Left lung (tissue), 10 donors: ENCODE results near the gene SAMHD1. TPM values are rescaled to one million over a fixed set of nuclear protein-coding genes. Genes with fewer than 3 reads are reported as not detected.
A peak's percentile ranks its signal among the peaks of the same experiment; 100 is the strongest.
"Not testable (repeated sequence)": the region's sequence is repeated elsewhere in the genome, so short reads cannot be mapped to it uniquely, and the experiment has no call there.

Experiments
- ATAC-seq: fragments of 200-7000 bp; cut with Tn5 transposase; one replicate; pipeline ENCODE4 v1.9.1; 2020; ENCODE audit warnings: moderate library complexity
- DNase-seq, 4 donors: peaks; one replicate each; pipeline ENCODE4 v3.0.0-alpha.2; 2013 to 2020
- H3K27ac ChIP-seq, 2 donors: fragments of 200-600 bp; sonication (generic) in 1 of 2; one replicate each; pipeline versions ENCODE4 v1.5.0 to v1.8.0; 2020 to 2021
- H3K27me3 ChIP-seq, 2 donors: fragments of 200-600 bp; sonication (generic) in 1 of 2; one replicate each; pipeline versions ENCODE4 v1.5.0 to v1.8.0; 2020 to 2021
- H3K36me3 ChIP-seq, 2 donors: fragments of 200-600 bp; sonication (generic) in 1 of 2; one replicate each; pipeline versions ENCODE4 v1.5.0 to v1.8.0; 2020 to 2021
- H3K4me1 ChIP-seq, 2 donors: fragments of 200-600 bp; one replicate each; pipeline ENCODE4 v1.8.0; 2021
- H3K4me3 ChIP-seq, 2 donors: fragments of 200-600 bp; sonication (generic) in 1 of 2; one replicate each; pipeline versions ENCODE4 v1.5.0 to v1.8.0; 2020 to 2021; ENCODE audit warnings: mild to moderate bottlenecking in 1 of 2
- H3K9me3 ChIP-seq, 2 donors: fragments of 200-600 bp; sonication (generic) in 1 of 2; one replicate each; pipeline versions ENCODE4 v1.5.0 to v1.8.0; 2020 to 2021
- CTCF ChIP-seq, 2 donors: fragments of 200-600 bp; sonication (generic) in 1 of 2; IDR thresholded peaks; one replicate each; pipeline versions ENCODE4 v1.5.0 to v1.8.0; 2021; ENCODE audit warnings: antibody characterized with exemption in 2 of 2
- intact Hi-C, 2 donors: fragments of 100-400 bp; cut with DNase I; formaldehyde crosslinking; loops; one replicate each; pipeline versions ENCODE4 v1.11.2 to v1.14.2; 2022
- polyA plus RNA-seq, 6 donors: library from polyadenylated mRNA; unstranded; fragments of 120-200 nt; gene quantifications; one replicate each; pipeline ENCODE4 v1.2.1, GENCODE V29; 2013; ENCODE audit not compliant: insufficient read length in 6 of 6
- total RNA-seq, 2 donors: library from RNA; stranded (reverse); fragmentation: NEBNext Ultra II Directional; extraction: Animal tissue kit (Norgen Biotek cat#: 25700); gene quantifications; one replicate each; pipeline ENCODE4 v1.2.1, GENCODE V29; 2021
- donor health status: DM: no; HTN: yes; CAD: no.
- donor health status: DM: no; HTN: no; CAD: no.

The SAMHD1 gene
- total and polyA plus RNA-seq, 8 donors: 31.8 to 197 (median 38.7) TPM

GRCh38 chr20:36878941-36879340 lies 72.6 kb downstream of the SAMHD1 start:
- no peak for TF ChIP-seq CTCF (IDR thresholded peaks at IDR 0.05)
- no peak overlapping the region for H3K27ac ChIP-seq
- ATAC-seq (no peak), DNase-seq (peak in 1 of 4 donors; percentile 59)
- no peaks in the 10 kb centered on the region for H3K27me3 ChIP-seq
- intact Hi-C loops: no loop called here
- no peaks in the 10 kb centered on the region for H3K9me3 ChIP-seq
- H3K4me3 ChIP-seq: no peak overlapping the region
- H3K4me1 ChIP-seq: no peaks in the 10 kb centered on the region
- no peaks in the 10 kb centered on the region for H3K36me3 ChIP-seq

DNA sequence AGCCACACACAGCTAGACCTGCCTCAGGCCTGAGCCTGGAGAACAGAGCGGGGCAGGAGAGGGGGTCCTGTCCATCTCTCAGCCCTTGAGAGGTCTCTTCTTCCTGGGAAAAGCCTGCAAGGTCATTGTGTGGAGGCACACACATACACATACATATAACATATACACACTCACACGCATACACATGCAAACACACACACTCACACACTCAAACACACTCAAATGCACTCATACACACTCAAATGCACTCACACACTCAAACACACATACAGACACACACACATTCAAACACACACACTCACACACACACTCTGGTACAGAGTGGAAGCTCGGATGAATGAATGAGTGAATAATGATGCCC lies 75.1 kb downstream of the SAMHD1 start:
- intact Hi-C loops: no loop called here
- Histone ChIP-seq H3K36me3 (no peaks in the 10 kb centered on the region), H3K27ac (no peak overlapping the region), H3K9me3 (no peaks in the 10 kb centered on the region), H3K4me1 (no peaks in the 10 kb centered on the region), H3K27me3 (no peaks in the 10 kb centered on the region), H3K4me3 (no peak overlapping the region)
- ATAC-seq (no peak), DNase-seq (no peak)
- TF ChIP-seq CTCF (IDR thresholded peaks at IDR 0.05): no peak

DNA sequence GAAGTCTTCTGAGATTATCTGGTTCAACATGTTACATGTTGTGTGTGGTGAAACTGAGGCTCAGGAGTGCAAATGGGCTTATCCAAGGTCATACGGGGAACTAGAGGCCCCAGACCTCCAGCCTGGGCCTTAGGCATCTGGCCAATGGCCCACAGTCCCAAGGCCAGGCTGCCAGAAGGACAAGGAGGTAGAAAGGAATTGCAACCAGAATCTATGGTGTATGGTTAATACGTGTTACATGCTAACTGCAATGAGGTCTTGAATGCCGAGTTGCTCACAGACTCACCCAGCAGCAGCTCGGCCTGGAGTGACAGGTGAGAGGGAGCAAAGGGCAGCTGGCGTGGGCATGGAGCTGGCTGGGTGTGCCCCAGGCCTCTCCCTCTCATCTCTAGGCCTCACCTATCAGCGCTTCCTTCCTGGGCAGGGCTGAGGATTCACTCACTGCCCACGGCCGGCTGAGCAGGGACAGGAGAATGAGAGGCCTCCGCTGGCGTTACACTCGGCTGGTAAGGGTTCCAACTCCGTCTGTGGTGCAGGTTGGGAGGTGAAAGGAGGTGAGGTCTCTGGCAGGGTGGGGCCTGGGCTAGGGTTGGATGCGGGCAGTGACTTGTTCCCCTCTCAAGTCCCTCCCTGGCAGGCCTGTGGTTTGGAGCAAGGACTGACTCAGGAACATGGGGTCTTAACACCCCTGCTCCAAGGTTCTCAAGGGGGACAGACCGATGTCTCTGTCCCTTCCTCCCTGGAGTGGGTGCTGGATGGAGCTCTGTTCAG lies 75.6 kb downstream of the SAMHD1 start, which contains the start of gene TLDC2:
Gene TLDC2, plus strand, starts transcription at position 437 of the 771 bp plus-strand sequence. Its CDS starts 37 bp downstream, at position 474.
- Histone ChIP-seq H3K4me3 (no peak within 1 kb of the TSS), H3K27me3 (no peaks in the 10 kb centered on the region), H3K4me1 (no peaks in the 10 kb centered on the region), H3K9me3 (no peaks in the 10 kb centered on the region), H3K27ac (no peak within 1 kb of the TSS), H3K36me3 (no peaks in the 10 kb centered on the region)
- no peak for TF ChIP-seq CTCF (IDR thresholded peaks at IDR 0.05)
- no peak for ATAC-seq
- intact Hi-C loops: no loop called here
- DNase-seq: peak in 1 of 4 donors; percentile 50

DNA sequence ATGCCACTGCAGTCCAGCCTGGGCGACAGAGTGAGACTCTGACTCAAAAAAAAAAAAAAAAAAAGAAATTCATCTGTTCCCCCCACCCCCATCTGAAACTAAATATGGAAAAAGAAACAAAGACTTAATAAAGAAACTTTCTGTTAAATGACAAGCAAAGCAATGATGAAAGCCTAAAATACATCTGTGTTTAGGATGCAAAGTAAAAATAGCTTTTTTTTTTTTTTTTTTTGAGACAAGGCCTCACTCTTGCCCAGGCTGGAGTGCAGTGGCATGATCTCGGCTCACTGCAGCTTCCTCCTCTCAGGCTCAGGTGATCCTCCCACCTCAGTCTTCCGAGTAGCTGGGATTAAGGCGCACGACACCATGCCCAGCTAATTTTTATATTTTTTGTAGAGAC lies 76.4 kb downstream of the SAMHD1 start:
- H3K9me3 ChIP-seq, H3K27ac ChIP-seq, H3K4me3 ChIP-seq, DNase-seq, H3K27me3 ChIP-seq, H3K4me1 ChIP-seq, intact Hi-C loops, H3K36me3 ChIP-seq, ATAC-seq: not testable (repeated sequence)

- Histone ChIP-seq H3K4me1 (no peaks in the 10 kb centered on the region), H3K4me3 (no peak overlapping the region), H3K27ac (no peak overlapping the region), H3K9me3 (no peaks in the 10 kb centered on the region), H3K27me3 (no peaks in the 10 kb centered on the region), H3K36me3 (no peaks in the 10 kb centered on the region)
- ATAC-seq (no peak), DNase-seq (peak in 1 of 4 donors; percentile 5)
- intact Hi-C loops: no loop called here
- TF ChIP-seq CTCF (IDR thresholded peaks at IDR 0.05): no peak
These were observed 77.9 kb downstream of the SAMHD1 start for GRCh38 chr20:36873498-36874189.
